GM19452 (cell line): ENCODE data around the gene PIK3CB.
A peak's percentile ranks its signal among the peaks of the same experiment; 100 is the strongest.
"Not testable (repeated sequence)": the region's sequence is repeated elsewhere in the genome, so short reads cannot be mapped to it uniquely, and the experiment has no call there.

Experiments
- ATAC-seq: cut with Tn5 transposase; IDR thresholded peaks from one replicate; pipeline ENCODE4 v1.9.1; 2021; ENCODE audit not compliant: unreplicated experiment

Gene PIK3CB

DNA sequence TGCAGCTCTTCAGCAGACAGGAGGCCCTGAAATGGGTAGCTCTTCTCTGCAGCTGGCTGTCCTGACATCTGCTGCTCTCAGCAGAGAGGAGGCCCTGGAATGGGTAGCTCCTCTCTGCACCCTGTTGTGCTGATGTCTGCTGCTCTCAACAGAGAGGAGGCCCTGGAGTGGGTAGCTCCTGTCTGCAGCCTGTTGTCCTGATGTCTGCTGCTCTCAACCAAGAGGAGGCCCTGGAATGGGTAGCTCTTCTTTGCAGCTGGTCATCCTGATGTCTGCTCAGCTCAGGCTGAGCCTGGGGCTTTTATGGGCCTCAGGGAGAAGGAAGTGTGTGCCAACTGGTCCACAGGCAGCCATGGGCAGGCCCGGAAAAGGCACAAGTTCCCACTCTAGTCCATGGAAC, 66.6 kb downstream of the PIK3CB start:
- no peak for ATAC-seq

DNA sequence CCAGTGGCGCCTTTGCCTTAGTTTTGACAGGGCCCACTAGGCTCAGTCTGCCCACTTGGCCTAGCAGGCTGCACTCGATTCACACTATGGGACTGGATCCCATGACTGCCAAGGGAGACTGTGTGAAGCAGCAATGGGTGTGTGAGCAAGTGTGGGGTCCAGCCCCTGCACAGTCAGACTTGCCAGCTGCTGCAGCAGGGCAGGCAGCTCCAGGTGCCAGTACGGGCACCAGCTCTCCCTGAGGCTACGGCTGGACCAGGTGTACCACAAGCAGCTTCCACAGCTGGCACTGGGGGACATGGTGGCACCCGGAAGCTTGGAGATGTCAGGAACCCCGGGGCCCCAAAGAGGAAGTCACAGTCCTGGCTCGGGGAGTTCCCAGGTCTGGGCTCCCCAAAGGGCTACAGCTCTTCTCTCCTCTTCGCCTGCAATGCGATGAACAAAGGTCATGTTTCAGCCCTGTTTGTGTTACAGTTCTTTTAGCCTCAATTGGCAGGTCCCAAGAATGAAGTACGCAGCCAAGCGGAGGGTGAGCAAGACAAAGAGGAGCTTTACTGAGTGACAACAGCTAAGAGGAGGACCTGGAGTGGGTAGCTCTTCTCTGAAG, 67.1 kb downstream of the PIK3CB start:
- no peak for ATAC-seq

DNA sequence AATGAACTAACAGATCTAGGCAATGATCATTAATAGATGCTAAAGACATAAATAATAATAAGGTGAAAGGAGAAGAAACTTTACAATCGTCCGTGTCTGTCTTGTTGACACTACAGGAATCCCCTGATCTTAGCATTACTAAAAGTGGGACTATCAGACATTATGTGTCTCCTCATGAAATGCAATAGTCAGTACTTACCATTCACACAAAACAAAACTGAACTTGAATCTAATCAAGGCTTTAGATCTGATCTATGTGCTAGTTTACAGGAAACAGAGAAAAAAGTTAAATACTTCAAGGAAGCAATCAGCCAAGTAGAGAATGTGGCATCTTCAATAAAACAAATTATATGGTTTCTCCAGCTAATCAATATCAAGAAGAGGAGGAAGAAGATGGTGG, 73.7 kb downstream of the PIK3CB start:
- ATAC-seq: no peak

DNA sequence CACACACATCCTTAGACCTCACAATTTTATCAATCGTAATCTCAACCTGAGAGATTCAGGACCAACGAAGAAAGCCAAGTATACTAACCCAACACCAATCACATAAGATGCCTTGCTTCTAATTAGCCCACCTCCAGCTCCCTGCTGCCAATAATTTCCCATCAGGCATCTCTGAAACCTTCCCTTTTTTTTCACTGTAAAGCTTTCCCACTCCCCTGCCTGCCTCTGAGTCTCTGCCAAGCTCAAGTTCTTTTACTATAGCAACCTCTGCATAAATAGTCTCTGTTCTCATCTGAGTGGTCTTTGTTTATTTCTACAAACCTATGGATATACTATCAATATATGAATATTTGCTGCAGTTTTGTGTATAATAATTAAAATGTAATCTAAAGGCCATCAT, 86.5 kb downstream of the PIK3CB start:
- ATAC-seq: no peak

DNA sequence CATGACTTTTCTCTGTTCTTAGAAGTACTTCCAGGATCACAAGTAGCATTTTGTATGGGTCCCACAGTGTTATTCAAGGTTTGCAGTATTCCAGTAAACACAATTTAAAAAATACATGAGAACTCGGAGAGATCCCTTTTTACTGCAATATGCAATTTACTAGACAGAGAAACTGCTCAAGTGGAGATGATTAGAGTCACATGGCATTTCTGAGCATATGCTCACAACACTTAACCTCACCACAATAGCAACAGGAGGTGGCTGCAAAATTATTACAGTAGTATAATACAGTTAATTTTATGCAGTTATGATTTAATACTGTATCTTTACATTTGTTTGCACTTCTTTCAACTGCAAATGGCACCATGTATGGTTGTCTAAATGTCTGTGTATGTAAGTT, 87.5 kb downstream of the PIK3CB start:
- ATAC-seq: no peak

DNA sequence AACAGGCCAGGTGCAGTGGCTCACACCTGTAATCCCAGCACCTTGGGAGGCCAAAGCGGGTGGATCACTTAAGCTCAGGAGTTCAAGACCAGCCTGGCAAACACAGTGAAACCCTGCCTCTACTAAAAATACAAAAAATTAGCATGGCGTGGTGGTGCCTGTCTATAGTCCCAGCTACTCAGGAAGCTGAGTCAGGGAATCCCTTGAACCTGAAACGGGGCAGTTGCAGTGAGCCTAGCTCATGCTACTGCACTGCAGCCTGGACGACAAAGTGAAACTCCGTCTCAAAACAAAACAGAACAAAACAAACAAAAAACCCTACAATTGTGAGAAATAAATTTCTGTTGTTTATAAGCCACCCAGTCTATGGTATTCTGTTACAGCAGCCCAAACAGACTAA, 94.7 kb downstream of the PIK3CB start:
- ATAC-seq: no peak

DNA sequence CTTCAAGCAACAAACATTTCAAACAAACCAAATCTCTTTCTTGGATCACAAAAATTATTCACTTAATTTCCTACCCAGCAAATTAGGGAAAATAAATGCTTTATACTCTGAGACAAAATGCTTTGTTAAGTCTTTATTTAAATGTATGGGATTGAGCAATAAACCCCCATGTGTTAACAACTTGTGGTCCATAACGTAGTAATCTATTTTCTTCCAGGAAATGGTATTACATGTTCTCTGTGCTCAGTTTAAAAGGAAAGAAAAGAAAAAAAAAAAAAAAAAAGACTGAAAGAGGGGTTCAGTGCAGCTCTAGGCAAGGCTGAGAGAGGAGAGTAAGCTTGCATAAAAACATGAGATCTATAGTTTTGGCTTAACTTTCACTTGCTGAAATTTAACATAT, 102.3 kb downstream of the PIK3CB start:
- ATAC-seq: no peak

DNA sequence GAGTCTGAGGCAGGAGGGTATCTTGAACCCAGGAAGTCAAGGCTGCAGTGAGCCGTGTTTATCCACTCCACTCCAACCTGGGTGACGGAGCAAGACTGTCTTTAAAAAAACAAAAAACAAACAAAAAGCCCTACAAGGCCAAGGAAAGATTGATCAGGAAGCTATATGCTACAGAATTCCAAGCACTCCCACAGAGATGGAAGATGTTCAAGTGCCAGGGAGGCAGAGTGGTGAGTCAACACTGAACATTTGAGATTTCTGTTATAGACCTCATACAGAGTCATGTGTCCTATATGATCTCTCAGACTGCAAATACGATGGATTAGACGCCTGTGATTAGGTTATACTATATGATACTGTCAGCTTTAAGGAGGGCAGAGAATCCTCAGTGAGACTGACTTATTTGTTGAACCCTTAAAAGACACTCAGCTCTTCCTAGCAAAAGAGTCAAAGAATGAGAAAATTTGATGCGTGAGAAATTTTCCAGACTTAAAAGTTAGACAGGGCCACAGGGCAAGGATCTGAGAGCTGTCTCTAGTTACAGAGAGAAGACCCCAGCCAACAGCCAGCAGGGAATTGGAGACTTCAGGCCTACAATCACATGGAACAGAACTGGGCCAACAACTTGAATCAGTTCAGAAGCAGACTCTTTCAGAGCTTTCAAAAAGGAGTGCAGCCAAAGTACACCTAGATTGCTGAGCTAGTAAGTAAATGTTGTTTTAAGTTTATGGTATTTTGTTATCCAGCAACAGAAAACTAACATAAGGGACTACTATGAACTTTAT, 107.6 kb downstream of the PIK3CB start:
- no peak for ATAC-seq

DNA sequence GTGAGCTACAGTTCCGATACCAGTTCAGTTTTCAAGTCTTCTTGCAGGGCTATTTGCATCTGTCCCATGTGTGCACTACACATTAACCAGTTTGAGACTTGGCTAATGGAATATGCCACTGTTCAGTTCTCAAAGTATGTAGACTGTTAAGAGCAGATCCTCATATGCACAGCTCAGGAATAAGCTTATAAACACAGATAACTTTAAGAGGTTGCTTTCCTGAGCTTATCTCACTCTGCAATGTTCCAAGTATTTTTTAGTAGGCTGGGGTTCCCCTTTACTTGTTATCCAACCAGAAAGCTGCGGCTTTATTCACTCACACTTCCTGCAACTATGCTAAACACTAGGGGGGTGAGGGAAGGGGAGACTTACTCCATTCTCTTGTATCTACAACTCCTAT, 108.7 kb downstream of the PIK3CB start:
- not testable (repeated sequence) for ATAC-seq

DNA sequence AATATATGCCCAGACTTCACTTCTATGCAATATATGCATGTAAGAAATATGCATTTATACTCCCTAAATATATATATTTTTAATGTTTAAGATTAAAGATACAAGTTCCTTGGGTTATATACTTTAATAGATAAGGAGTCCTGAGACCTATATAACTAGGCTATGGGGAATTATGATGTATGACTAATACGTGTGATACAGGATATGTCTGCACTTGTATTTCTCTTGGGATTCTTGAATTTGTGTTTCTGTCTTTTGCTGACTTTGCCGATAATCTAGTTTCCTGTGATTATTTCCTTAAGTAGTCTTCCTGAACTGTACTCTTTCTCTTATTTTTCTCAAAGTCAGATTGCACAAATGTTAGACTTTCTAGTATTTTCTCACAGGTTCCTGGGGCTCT, 109.6 kb downstream of the PIK3CB start:
- ATAC-seq: no peak

DNA sequence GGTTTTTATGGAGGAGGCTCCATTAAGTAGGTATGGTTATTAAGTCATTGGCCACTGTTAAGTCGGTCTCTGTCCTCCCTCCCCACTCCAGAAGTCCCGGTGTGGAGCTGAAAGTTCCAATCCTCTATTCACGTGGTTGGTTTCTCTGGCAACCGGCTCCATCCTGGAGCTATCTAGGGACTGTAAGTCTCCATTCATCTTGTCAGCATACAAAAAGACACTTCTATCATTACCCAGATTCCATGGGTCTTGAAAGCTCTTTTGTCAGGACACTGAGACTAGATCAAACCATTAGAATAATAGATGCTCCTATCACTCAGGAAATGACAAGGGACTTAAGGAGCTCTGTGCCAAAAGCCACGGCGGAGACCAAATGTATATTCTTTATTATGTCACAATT, 110.3 kb downstream of the PIK3CB start:
- no peak for ATAC-seq

DNA sequence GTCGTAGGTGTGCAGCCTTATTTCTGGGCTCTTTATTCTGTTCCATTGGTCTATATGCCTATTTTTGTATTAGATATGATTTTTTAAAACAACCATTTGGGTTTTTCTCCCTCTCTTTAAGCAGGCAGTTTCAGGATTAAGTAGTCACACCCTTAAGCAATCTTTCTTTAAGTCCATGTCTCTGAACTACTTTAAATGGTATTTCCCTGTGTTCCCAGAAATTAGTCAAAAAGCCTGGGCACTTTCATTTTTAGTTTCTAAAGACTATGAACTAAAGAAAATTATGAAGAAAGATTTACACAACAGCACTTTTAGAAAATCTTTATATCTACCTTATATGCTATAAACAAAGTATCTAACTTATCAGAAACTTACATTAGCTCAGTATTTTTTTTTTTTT, 115.9 kb downstream of the PIK3CB start:
- ATAC-seq: no peak

DNA sequence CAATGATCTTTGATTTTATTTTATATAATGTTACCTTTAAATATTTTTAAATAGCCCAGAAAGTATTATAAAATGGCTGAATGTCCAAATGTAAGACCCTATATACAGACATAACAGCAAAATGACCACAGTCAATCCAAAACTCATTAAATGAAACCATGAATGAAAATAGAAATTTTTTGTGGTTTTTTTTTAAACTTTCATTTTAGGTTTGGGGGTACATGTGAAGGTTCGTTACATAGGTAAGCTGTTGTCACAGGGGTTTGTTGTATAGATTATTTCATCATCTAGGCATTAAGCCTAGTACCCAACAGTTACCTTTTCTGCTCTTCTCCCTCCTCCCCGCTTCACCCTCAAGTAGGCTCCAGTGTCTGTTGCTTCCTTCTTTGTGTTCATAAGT, 117.4 kb downstream of the PIK3CB start:
- peak; percentile 87 for ATAC-seq

DNA sequence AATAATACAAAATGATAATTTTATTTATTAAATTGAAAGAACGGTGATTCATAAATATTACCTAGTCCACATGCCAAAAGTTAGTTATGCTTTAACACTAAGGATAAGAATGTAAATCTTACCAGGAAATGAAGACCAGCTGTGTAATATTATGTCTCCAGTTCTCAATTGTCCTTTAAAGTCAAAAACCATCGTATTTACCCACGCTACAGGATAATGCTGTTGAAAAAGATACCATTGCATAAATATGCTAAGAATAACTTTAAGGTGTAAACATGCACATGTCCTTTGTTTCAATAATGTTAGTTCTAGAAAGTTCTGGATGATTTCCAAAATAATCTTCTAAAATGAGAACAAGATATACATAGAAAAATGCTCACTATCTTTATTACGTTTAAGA, 122.6 kb downstream of the PIK3CB start:
- ATAC-seq: no peak

DNA sequence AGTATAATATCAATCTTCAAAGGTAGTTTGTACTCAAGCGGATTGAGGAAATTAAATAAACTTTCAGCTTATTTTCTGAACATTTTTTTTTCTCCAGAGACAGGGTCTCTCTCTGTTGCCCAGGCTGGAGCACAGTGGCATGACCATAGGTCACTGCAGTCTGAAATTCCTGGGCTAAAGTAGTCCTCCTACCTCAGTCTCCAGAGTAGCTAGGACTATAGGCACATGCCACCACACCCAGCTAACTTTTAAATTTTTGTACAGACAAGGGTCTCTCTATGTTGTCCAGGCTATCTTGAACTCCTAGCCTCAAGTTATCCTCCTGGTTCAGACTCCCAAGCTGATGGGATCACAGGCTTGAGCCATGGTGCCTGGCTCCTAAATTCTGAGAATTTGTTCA, 129.1 kb downstream of the PIK3CB start:
- no peak for ATAC-seq

DNA sequence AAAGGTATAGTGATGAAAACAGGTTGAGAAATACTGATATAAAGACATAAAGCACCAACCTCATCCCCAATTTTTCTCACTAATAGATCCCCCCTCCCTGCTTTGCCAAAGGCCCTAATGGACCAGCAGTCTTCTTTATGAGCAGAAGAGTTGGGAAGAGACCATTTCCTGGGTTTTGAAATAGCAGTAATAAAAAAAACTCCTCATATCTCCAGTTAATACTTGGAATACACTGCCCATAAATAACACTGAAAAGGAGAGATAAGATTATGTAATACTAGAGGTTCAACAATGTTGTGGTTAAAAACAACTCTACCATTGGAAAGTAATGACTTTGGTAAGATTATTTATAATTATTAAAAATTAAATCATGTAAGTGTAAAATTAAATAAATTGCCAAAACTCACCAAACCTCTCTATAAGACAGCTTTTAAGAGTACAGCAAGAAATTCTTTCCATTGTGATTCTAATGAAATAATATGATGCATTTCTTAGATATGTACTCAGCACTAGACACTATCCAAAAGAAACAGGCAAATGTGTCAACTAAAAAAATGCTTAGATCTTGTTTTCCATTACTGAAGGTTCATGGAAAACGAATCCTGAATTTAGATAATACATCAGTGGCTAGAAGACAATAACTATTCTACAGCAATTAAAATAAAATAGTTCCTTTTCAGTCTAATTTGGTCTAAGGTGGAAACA, 137.9 kb downstream of the PIK3CB start:
- ATAC-seq: no peak

DNA sequence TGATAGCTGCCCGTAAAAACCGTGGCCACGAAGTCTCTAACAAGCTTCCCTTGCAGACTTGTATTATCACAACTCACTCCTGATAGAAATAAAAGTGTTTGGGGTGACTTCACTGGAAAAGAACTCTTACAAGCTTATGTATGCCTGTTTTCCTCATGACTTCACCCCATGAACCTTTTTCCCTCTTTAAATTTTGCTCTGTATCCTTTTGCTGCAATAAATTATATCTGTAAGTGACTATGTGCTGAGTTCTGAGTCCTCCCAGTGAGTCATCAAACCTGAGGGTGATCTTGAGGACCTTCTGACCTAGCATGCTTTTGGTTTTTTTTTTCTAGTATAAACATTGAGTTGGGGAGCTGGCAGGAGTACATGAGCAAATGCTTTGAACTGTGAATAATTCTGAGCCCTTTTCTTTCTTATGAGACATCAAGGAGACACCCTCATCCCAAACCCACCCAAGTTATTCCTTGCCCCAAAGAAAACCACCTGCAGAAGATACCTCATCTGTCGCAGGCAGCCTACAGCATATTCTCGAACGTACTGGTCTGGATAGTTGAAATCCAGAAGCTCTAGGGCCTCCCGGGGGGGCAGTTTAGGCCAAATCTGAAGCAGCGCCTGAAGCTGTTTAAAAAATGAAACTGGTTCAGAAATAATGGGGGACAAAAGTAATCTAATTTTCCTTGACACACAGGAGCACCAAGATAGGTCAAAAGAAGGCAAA, 140.3 kb downstream of the PIK3CB start:
- ATAC-seq: no peak

DNA sequence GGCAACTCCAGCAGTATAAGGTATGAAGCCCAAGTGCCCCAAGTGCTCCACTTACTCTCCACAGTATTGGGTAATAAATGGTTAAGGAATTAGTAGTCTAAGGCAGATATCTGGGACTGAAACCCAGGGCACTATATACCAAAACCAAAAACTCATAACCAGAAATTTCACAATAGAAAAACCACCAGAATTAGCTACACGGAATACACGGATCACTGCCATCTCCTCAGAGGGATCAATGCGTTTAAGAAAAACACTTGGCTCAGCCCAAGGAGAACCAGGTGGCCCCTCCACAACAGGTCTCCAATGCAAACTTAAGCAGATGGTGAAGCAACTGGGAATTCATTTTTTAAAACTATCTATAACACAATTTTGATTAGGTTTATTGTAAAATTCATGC, 142.6 kb downstream of the PIK3CB start:
- no peak for ATAC-seq

DNA sequence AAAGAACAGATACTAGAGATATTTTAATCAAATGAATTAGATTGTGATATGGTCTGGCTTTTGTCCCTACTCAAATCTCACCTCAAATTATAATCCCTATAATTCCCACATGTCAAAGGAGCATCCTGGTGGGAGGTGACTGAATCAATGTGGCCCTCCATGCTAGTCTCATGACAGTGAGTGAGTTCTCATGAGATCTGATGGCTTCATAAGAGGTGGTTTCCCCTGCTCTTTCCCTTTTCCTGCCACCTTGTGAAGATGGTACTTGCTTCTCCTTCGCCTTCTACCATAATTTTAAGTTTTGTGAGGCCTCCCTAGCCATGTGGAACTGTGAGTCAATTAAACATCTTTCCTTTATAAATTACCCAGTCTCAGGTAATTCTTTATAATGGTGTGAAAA, 143.4 kb downstream of the PIK3CB start:
- no peak for ATAC-seq

DNA sequence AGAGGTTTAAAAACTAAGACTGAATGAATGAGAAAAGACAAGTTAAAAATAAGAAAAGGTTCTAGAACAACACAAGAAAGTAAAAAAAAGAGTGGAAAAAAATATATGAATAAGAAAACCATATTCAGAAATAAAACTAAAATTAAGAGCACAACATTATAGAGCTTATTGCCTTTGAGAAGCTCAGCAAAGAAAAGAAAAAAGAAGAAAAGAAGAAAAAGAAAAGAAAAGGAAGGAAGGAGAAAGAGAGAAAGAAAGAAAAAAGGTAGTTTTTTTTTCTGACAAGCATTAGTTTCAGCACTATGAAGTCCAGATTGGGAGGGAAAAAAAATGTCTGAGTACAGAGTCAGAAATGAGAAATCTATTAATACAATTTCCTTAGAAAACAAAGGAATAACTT, 144.7 kb downstream of the PIK3CB start:
- no peak for ATAC-seq

DNA sequence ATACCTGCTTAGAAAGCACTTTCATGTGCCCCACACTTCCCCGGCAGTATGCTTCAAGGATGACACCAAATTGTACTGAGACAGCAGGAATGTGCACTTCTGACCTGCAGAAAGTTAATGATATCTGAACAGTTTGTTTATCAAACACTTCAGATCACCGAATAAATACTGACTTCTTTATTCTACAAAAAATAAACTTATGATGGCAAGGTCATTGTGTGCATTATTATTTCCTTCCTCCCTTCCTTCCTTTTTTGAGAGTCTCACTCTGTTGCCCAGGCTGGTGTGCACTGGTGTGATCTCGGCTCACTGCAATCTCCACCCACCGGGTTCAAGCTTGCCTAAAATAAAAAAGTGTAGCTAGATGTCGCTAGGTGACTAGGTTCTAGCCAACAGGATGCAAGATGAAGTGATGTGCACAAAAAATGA, 145.8 kb downstream of the PIK3CB start:
- no peak for ATAC-seq

DNA sequence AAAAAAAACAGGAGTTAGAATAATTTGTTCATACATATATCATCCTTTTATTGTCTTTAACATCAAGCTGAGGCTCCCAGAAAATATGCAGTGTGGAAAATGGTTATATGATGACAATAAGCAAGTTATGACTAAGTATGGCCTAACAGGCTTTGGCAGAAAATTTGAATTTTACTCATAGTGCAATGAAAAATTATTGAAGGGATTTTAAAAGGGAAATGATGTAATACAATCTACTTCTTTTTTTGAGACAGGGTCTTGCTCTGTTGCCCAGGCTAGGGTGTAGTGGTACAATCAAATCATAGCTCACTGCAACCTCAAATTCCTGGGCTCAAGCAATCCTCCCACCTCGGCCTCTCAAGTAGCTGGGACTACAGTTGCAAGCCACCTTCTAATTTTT, 147.5 kb downstream of the PIK3CB start:
- ATAC-seq: peak; percentile 34
